HG03469 (cell line): ENCODE results near the gene EIF2S3.
"Not testable (repeated sequence)": the region's sequence is repeated elsewhere in the genome, so short reads cannot be mapped to it uniquely, and the experiment has no call there.

Experiments used
- ATAC-seq: cut with Tn5 transposase; IDR thresholded peaks from one replicate; pipeline ENCODE4 v1.9.1; 2021; ENCODE audit warnings: mild to moderate bottlenecking, moderate library complexity, moderate number of reproducible peaks; ENCODE audit not compliant: unreplicated experiment

The EIF2S3 gene

GRCh38 chrX:24054182-24055042, at the start of gene EIF2S3:
EIF2S3 (plus strand) TSS chrX:24054956; CDS start chrX:24054969, 13 bp downstream.
- peak; percentile 93 for ATAC-seq

- ATAC-seq = no peak
These were observed 49.7 kb upstream of the EIF2S3 start for GRCh38 chrX:24005028-24005427.

- ATAC-seq = no peak
These were observed 48.9 kb upstream of the EIF2S3 start for GRCh38 chrX:24005867-24006266.

- ATAC-seq = no peak
These were observed 42.5 kb upstream of the EIF2S3 start for GRCh38 chrX:24012266-24012665.

- no peak for ATAC-seq
These were observed 40.3 kb upstream of the EIF2S3 start for GRCh38 chrX:24014388-24015018.

GRCh38 chrX:24017674-24018073, 37.1 kb upstream of the EIF2S3 start:
- no peak for ATAC-seq

GRCh38 chrX:24018809-24019208, 35.9 kb upstream of the EIF2S3 start:
- no peak for ATAC-seq

GRCh38 chrX:24019448-24019847, 35.3 kb upstream of the EIF2S3 start:
- no peak for ATAC-seq

- ATAC-seq = no peak
These were observed 34.4 kb upstream of the EIF2S3 start for GRCh38 chrX:24020306-24020876.

GRCh38 chrX:24023544-24023943, 31.2 kb upstream of the EIF2S3 start:
- no peak for ATAC-seq

- ATAC-seq = no peak
These were observed 30.6 kb upstream of the EIF2S3 start for GRCh38 chrX:24023972-24024669.

GRCh38 chrX:24024819-24025740, 29.7 kb upstream of the EIF2S3 start:
- peak; percentile 74 for ATAC-seq

- peak; percentile 4 for ATAC-seq
These were observed 28.9 kb upstream of the EIF2S3 start for GRCh38 chrX:24025741-24026403.

- ATAC-seq = no peak
These were observed 28.3 kb upstream of the EIF2S3 start for GRCh38 chrX:24026432-24026831.

- no peak for ATAC-seq
These were observed 27.7 kb upstream of the EIF2S3 start, which contains the start of gene KLHL15 for GRCh38 chrX:24027086-24027485. KLHL15 (minus strand) TSS chrX:24027186; CDS start chrX:24006693, 20,493 bp downstream.

GRCh38 chrX:24027985-24028384, 26.8 kb upstream of the EIF2S3 start:
- no peak for ATAC-seq

GRCh38 chrX:24030597-24030996, 24.2 kb upstream of the EIF2S3 start:
- no peak for ATAC-seq

GRCh38 chrX:24034485-24034884, 20.3 kb upstream of the EIF2S3 start:
- ATAC-seq = no peak

- ATAC-seq = no peak
These were observed 17.0 kb upstream of the EIF2S3 start for GRCh38 chrX:24037729-24038128.

GRCh38 chrX:24046060-24046459, 8.7 kb upstream of the EIF2S3 start:
- ATAC-seq = not testable (repeated sequence)
